NCI-H1417 treated with DMSO at 0.1 percent for 48 hours (cell line): ENCODE measurements around the gene MVP.
A peak's percentile ranks its signal among the peaks of the same experiment; 100 is the strongest.
"Not testable (repeated sequence)": the region's sequence is repeated elsewhere in the genome, so short reads cannot be mapped to it uniquely, and the experiment has no call there.

Experiments
- DNase-seq: peaks from one replicate; lab custom pipeline; 2025; lab: John Stamatoyannopoulos, UW

The MVP gene

DNA sequence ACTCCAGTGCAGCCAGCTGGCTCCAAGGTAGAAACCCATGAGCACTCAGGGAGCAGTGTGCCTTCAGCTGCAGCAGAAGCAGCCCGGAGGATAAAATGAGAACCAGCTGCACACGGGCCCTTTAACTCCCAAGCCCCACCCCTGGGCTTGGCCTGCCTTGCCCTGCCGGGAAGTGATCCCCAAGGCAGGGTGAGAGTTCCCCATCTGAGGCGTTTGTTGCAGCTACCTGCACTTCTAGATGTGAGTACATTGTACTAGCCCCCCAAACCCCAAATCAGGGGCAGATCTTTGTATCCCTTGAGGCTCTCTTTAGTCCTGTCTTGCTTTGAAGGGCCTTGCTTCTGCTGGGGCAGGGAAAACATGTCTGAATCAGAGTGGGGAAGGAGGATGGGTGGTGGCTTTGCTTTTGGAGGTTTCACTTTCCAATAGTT lies at the start of gene MVP:
MVP (plus strand) TSS at position 192 of the 431 bp plus-strand sequence. CDS start 10,088 bp downstream, outside the sequence.
- no peak for DNase-seq

DNA sequence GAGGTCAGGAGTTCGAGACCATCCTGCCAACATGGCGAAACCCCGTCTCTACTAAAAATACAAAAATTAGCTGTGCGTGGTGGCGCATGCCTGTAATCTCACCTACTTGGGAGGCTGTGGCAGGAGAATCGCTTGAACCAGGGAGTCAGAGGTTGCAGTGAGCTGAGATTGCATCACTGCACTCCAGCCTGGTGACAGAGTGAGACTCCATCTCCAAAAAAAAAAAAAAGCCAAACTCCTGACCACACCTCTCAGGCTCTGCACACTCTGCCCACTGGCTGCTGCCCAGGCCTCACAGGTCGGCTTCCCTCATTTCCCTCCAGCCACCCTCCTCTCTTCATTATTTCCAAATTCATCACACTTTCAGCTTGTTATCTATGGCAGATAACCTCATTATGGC lies 47.9 kb upstream of the MVP start:
- not testable (repeated sequence) for DNase-seq

DNA sequence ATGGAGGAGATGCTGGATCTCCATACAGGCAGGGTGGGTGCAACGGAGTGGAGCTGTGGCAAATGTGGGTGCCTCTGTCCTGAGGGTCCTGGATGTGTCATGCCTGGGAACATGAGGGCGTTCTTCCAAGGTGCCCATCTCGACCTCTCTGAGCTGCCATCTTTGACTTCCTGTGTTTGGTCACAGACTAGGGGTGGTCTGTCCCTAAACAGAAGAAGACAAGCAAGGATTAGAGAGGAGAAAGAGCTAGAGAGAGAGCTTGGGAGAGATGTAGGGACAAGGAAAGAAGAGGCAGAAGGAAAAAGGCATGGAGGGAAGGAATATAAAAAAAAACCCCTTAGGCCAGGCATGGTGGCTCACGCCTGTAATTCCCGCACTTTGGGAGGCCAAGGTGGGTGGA lies 45.5 kb upstream of the MVP start:
- DNase-seq: no peak

DNA sequence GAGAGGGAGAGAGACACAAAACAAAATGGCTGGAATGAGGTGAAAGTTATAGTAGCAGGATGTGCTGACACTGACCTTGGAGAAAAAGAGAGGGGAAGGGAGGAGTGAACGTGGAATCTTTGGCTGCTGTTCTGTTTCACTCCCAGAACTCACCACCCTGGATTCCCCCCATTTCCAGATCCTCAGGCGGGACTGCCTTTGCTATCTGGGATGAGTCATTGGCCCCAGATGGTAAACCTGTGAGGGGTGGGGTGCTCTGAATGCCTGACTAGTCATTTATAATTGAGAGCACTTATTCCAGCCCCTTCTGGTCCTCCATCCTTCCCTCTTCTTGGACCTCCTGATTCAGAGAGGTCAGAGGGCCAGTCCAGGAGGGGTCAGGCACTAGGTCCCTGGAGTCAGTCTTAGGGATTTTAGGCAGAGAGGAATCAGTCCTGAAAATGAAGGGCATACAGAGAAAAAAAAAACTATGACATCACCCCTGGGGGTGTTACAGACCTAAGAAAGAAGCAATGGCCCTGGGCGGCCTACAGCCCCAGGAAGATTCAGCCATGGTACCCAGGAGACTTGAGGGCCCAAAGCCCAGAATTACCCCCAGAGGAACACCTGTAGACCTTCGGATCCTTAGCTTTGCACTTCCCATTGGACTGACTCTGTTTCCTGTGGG lies 44.4 kb upstream of the MVP start:
- no peak for DNase-seq

DNA sequence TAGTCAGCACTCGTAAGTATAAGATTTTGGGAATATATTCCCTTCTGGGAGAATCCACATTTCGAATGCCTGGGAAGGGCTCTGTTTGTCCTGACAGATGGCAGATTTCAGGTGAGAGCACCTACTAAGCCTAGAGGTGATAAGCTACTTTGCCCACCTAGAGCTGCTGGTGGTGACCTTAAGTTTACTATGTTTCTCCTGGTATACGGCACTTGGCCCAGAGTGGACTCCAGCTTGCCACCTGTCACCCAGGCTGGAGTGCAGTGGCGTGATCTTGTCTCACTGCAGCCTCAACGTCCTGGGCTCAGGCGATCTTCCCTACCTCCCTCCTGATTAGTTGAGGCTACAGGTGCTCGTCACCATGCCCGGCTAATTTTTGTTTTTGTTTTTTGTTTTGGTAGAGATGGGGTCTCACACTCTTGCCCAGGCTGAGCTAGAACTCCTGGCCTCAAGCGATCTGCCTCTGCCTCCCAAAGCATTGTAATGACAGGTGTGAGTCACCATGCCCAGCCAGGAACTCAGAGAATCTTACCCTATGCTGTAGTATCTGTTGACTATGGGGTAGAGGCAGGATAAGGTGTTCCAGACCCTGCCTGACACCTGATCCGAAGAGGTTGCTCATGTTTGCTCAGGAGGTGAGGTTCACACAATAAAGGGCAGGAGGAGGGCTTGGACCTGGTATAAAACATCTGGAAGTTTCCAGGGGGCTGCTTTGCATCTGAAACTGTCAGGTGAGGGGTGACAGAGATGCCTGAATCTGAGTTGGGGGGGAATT lies 42.5 kb upstream of the MVP start, which contains the start of gene ZG16:
ZG16 (plus strand) TSS at position 681 of the 775 bp plus-strand sequence. CDS start 1,011 bp downstream, outside the sequence.
- DNase-seq: no peak

DNA sequence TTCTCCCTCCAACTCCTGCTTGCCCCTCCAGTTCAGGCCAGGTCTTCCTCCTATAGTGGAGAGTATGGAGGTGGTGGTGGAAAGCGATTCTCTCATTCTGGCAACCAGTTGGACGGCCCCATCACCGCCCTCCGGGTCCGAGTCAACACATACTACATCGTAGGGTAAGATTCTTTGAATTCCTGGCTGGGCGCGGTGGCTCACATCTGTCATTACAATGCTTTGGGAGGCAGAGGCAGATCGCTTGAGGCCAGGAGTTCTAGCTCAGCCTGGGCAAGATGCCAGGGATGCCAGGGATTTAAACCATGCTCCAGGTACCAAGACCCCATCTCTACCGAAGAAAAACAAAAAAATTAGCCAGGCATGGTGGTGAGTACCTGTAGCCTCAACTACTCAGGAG lies 40.8 kb upstream of the MVP start:
- DNase-seq: no peak

DNA sequence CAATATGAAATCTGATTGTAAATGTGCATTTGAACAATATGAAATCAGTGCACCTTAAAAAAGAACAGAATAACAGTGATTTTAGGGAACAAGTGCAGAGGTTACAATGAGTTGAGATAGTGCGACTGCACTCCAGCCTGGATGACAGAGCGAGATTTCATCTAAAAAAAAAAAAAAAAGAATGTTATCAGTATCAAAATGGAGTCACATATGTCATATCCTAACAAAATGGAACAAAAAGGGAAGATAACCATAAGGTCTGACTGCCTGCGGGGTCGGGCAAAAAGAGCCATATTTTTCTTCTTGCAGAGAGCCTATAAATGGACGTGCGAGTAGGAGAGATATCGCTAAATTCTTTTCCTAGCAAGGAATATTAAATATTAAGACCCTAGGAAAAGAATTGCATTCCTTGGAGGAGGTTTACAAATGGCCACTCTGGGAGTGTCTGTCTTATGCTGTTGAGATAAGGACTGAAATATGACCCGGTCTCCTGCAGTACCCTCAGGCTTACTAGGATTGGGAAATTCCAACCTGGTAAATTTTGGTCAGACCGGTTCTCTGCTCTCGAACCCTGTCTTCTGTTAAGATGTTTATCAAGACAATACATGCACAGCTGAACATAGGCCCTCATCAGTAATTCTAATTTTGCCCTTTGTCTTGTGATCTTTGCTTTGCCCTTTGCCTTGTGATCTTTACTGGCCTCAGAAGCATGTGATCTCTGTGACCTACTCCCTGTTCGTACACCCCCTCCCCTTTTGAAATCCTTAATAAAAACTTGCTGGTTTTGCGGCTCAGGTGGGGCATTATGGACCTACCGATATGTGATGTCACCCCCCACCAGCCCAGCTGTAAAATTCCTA lies 36.9 kb upstream of the MVP start:
- not testable (repeated sequence) for DNase-seq

DNA sequence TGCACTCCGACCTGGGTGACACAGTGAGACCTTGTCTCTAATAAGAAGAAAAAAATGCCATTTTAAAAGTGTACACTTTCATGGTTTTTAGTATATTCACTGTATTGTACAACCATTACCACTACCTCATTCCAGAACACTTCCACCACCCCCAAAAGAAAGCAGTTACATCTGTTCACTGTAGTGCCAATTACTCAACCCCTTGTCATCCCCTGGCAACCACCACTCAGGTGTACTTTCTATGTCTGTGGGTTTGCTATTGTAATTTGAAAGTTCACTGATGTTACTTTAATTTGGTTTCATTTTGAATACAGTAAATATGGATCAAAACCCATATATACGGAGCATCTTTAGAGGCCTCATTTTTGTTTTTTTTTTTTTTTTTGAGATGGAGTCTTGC lies 36.1 kb upstream of the MVP start:
- no peak for DNase-seq

DNA sequence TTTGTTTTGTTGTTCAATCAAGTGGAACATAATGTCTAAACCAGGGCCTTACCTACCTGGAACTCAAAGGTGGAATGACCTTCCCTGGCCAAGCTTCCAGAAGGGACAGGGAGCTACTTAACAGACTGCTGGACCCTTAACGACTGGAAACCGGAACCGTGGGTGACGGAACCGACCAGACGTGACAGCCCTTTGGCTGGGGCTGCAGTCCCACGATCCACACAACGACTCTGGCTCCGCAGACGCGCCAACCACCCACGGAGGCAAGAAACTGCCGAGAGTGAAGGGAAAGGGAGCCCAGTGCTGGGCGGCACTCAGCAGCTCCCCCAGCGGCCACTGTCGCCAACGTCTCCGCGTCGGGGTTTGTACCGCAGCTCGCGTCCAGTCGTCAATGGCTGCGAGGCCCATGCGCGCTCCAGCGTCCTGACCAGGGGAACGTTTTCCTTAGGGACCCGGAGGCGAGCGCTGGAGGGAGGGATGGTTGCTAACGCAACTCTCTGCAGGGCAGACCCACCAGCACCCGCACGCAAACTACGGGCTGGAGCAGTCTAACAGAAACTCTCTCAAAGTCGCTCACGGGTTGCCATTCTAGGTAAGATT lies 35.3 kb upstream of the MVP start:
- DNase-seq: no peak

DNA sequence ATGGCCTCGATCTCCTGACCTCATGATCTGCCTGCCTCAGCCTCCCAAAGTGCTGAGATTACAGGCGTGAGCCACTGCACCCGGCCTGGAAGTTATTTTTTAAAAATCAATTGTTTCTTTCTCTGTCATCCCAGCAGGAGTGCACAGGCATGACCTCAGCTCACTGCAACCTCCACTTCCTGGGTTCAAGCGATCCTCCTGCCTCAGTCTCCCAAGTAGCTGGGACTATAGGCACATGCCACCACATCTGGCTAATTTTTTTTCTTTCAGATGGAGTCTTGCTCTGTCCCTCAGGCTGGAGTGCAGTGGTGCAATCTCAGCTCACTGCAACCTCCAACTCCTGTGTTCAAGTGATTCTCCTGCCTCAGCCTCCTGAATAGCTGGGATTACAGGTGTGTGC lies 33.1 kb upstream of the MVP start:
- DNase-seq: not testable (repeated sequence)

DNA sequence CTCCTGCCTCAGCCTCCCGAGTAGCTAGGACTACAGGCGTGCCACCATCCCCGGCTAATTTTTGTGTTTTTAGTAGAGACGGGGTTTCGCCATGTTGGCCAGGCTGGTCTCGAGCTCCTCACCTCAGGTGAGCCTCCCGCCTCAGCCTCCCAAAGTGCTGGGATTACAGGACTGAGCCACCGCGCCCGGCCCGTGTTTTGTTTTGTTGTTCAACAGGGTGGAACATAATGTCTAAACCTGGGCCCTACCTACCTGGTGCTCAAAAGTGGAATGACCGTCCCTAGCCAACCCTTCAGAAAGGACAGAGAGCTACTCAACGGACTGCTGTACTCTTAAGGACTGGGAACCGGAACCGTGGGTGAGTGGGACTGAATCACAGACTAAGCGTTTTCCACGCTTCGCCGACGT lies 30.5 kb upstream of the MVP start:
- DNase-seq: no peak

DNA sequence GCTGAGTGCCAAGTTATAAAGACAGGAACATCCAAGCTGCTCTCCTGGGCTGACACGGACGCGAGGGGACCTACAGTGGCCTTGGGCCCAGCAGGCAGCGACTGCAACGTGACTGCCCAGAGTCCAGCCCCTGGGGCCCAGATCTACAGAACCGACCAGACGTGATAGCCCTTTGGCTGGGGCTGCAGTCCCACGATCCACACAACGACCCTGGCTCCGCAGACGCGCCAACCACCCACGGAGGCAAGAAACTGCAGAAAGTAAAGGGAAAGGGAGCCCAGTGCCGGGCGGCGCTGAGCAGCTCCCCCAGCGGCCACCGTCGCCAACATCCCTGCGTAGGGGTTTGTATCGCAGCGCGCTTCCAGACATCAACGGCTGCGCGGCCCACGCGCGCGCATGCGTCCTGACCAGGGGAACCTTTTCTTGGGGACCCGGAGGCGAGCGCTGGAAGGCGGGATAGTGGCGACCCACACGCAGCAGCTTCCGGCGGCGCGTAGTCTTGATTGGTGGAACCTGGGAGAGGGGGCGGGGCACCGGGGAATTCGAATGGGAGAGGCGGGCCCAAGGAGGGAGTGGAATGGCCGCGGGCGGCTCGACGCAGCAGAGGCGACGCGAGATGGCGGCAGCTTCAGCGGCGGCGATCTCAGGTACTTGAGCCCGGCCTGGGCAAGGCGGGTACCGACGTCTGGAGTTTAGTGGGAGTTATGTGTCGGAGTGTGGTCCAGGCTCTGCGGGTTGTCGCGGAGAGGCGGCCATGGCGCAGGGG lies 29.9 kb upstream of the MVP start, which contains the start of gene KIF22:
KIF22 (plus strand) TSS at position 569 of the 766 bp plus-strand sequence; CDS start at position 578, 9 bp downstream.
- peak; percentile 96 for DNase-seq

DNA sequence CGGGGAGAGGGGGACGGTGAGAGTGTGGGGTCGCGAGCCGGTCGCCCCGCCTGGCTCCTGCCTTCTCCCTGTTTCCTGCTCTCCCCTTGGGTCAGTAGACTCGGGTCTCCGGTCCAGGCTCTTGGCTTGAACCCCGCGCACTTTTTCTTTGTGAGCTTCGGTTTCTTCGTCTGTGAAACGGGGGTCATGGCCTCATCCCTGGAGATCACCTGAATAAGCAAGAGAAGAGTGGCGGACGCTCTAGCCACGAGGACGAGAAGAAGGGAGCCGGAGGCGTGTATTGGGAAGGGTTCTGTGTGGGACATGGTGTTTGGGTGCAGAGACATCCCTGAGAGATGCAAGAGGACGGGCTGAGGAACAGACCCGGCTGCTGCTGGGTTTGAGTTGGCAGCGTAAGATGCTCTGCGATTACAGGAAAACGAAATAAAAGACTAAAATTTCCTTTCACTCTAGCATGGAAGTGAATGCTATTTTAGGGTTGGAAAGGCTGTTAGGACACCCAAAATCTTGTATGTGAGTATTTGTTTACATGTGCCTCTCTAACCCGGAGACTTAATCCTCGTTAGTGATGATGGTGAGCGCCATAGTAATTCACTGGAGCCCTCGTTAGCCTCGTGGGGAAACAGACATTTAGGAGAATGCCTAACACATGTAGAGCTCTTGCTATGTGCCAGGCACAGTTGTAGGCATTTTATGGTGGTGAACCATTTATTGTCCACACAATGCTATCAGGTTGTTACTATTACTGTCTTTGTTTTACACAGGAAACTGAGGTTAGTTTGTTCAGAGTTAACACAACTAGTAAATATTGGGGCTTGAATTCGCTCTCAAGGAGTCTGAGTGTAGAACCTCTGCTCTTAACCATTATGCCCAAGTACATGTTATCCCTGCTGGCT lies 29.1 kb upstream of the MVP start:
- no peak for DNase-seq

DNA sequence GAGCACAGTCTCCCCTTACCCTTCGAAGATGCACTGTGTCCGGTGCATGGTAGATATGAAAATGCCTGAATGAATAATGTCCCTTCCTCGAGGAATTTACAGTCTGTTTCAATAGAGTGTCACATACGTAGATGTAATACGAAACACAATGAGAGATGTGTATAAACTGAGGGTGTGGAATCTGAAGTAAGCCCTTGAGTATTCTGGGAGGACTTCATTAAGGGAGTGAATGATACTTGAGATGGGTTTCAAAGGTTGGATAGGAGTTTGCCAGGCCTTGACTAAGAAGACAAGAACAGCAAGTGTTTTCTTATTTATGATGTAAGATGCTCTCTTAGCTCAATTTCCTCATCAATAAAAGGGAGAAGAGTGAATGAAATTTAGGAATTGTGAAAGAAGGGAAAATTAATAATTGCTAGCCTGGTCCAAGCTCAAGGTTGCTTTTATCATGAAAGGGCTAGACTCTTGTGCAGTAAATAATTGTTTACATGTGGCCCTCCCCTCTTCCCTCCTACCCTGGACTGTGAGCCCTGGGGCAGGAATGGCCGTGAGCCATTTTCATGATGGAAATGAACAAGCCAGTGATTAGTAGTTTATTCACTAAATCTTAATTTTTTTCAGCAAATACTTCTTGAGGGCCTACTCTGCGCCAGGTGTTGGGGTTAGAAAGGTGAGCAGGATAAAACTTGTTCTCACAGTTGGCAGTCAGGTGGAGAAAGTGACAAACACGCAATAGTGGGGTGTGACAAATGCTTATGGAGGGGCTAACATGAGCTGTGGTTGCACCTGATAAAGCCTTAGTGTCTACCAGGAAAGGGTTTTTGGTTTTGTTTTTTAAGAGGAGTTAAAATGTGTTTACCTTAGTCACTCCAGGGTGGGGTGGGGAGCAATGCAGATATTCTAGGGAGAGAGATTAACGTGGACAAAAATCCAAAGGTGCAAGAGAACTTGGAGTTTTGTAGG lies 28.1 kb upstream of the MVP start:
- no peak for DNase-seq

DNA sequence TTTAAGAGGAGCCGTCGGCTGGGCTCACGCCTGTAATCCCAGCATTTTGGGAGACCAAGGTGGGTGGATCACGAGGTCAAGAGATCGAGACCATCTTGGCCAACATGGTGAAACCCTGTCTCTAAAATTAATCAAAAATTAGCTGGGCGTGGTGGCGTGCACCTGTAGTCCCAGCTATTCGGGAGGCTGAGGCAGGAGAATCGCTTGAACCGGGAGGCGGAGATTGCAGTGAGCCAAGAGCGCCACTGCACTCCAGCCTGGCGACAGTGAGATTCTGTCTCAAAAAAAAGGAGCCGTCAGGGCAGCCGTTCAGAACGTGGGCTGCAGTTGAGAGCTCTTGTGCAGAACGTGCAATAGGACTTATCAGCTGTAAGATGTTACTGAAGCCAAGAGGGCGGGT lies 27.1 kb upstream of the MVP start:
- not testable (repeated sequence) for DNase-seq

DNA sequence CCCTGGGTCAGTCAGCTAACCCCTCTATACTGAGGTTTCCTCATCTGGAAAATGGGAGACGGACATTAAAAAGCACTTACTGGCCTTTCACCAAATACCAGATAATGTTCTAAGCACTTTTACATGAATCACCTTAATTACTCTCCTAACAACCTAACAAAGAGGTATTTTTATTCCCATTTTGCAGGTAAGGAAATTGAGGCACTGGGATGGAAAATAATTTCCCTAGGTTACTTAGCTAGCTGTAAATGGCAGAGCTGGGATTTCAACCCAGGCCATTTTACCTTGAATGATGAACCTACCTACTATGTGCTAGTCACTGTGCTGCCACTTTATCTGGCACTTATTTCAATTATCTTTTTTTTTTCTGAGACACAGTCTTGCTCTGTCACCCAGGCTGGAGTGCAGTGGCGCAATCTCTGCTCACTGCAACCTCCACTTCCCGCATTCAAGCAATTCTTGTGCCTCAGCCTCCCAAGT lies 26.0 kb upstream of the MVP start:
- no peak for DNase-seq

DNA sequence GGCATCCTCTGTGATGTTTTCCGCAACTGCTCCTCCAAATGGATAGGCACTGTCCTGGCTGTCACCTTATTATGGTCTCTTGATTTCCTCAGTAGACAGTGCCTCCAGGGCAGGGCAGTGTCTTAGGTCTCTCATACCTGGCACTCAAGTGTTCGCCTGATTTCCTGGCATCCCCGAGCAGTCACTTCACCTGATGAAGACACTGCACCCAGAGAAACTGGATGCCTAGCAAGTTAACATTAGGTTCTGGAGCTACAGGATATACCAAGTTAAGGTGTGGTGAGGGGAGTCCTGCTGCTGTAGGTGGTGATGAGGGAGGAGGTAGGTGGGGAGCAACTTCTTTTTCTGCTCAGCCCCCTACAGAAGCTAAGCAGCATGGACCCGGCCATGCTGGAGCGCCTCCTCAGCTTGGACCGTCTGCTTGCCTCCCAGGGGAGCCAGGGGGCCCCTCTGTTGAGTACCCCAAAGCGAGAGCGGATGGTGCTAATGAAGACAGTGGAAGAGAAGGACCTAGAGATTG lies 17.8 kb upstream of the MVP start:
- DNase-seq: no peak

DNA sequence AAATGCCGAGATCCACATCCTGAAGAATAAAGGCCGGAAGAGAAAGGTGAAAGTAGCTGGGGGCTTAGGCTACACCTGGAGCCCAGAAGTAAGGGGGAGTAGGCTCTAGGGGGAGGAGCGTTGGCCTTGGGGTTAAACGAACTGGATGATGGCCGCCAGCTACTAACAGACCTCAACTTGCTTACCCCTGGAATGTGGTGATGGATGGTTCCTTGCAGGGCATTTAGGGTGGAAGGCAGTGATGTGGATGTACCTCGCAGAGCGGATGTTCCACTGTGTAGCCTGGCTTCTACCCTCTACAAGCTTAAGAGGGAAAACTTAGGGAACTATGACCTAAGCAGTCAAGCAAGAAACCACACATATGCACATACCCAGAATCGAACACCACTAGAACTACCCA lies 16.2 kb upstream of the MVP start:
- DNase-seq: no peak
